Fibroblast of villous mesenchyme (primary cell): ENCODE results near the gene TAS1R2. TPM values are rescaled to one million over a fixed set of nuclear protein-coding genes. Genes with fewer than 3 reads are reported as not detected.

Source experiments
- DNase-seq: peaks from one replicate; pipeline ENCODE4 v3.0.0-alpha.2; 2010; ENCODE audit warnings: low read depth
- H3K4me3 ChIP-seq: 2 replicates; pipeline ENCODE4 v1.5.1; 2011; ENCODE audit warnings: low read depth, mild to moderate bottlenecking, low read length
- CTCF ChIP-seq: IDR thresholded peaks from 2 replicates; pipeline ENCODE4 v1.5.1; 2012; ENCODE audit warnings: low read depth, mild to moderate bottlenecking, low read length; ENCODE audit not compliant: insufficient read depth
- total RNA-seq: library from RNA; depleted of rRNA; stranded (reverse); fragments of >200 nt; gene quantifications from 2 replicates; pipeline ENCODE4 v1.2.3, GENCODE V29; 2012

The TAS1R2 gene
- total RNA-seq, 1 donor, result not detected

GRCh38 chr1:18798946-18799345 lies 60.5 kb downstream of the TAS1R2 start:
- H3K4me3 ChIP-seq, result no peak overlapping the region
- no peak for DNase-seq
- TF ChIP-seq CTCF, result no peak

DNA sequence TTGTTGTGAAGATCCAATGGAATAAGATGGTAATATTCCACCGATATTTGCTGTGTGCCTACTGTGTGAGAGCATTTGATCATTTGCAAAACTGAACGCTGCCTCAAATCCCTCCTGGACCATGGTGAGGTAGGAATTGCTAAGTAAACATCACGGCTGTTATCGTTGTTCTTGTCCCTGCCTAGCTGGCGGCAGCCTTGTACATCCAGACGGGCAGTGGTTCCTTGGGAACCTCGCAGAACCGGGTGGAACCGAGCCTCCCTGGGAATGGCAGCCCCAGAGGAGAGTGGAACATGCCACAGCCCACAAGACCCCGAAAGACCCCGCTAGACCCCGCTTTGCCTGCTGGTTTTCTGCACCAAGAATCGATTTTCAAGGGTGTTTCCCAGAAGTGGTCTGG lies 60.9 kb downstream of the TAS1R2 start:
- no peak for DNase-seq
- no peak for TF ChIP-seq CTCF
- no peak overlapping the region for H3K4me3 ChIP-seq

GRCh38 chr1:18796950-18797349 lies 62.5 kb downstream of the TAS1R2 start:
- no peak for DNase-seq
- H3K4me3 ChIP-seq, result no peak overlapping the region
- no peak for TF ChIP-seq CTCF

DNA sequence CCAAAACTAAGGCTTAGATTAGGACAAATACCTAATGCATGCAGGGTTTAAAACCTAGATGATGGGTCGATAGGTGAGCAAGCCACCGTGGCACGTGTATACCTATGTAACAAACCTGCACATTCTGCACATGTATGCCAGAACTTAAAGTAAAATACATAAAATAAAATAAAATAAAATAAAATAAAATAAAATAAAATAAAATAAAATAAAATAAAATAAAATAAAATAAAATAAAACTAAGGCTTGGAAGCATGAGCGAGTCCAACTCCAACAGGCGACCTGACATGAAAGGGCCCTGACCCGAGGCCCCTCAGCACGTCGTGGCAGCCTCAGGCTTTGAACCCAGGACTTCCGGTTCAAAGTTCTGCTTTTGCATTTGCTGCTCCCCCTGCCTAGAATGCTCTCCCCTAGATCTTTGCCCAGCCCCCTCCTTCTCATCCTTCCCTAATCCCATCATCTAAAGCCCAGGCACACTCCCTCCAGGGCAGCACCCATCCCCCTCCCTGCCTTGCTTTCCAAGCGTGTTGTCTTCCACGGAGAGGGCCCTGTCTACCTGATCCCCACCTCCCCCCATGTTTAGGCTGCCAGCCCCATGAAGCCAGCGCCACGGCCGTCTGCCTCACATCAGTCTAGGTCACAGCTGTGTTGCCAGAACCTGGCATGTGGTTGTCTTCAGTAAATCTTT lies 64.3 kb downstream of the TAS1R2 start:
- H3K4me3 ChIP-seq, result no peak overlapping the region
- DNase-seq, result no peak
- no peak for TF ChIP-seq CTCF

GRCh38 chr1:18794561-18794960 lies 64.9 kb downstream of the TAS1R2 start:
- no peak for TF ChIP-seq CTCF
- no peak for DNase-seq
- H3K4me3 ChIP-seq, result no peak overlapping the region

DNA sequence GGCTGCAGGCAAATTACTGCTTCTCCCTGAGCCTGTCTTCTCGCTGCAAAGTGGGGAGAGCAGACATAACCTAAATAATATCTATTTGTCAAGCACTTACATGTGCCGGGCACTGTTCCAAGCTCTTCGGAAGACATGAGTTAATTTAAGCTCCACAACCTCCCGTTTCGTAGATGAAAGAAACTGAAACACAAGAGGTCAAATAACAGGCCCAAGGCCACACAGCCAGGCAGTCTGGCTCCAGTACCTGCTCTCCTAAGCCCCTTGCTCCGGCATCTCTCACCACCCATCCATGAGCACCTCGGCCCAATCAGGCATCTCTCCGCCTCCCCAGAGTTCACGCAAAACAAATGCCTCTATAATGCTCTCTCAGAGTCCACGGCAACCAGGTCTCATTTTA lies 65.4 kb downstream of the TAS1R2 start:
- H3K4me3 ChIP-seq, result no peak overlapping the region
- TF ChIP-seq CTCF, result no peak
- peak; percentile 4 for DNase-seq

DNA sequence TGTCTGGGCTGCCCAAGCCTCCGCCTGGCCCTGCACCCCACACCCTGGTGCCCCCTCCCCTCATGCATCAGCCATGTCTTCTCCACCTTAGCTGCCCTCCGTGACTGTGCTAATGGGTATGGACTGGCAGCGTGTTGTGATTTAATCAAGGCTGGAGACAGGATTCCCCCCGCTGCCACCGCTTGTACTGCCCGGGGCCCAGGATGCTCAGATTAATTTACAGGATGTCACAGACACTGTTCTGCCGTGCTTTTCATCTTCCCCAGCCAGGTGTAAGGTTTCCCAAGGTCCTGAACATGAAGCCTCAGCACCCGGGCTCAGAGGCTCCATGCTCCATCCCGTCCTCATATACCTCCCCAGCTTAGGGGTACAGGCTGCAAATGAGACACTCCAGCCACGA lies 66.3 kb downstream of the TAS1R2 start:
- no peak for TF ChIP-seq CTCF
- no peak for DNase-seq
- no peak overlapping the region for H3K4me3 ChIP-seq
